Bronchial epithelial cell (primary cell): ENCODE measurements around the gene ZNF608. TPM values are rescaled to one million over a fixed set of nuclear protein-coding genes. Genes with fewer than 3 reads are reported as not detected.

ENCODE experiments used
- DNase-seq: peaks from one replicate; pipeline ENCODE4 v3.0.0-alpha.2; 2010; ENCODE audit warnings: low read depth
- FAIRE-seq: peaks from 2 replicates; lab custom pipeline; 2011; peaks lifted over from hg19 to GRCh38; lab: Jason Lieb, UNC
- H3K27me3 ChIP-seq: 2 replicates; pipeline ENCODE4 v1.5.1; 2011; ENCODE audit warnings: low read length; ENCODE audit not compliant: control insufficient read depth, insufficient read depth
- H3K36me3 ChIP-seq: 2 replicates; pipeline ENCODE4 v1.5.1; 2011; ENCODE audit warnings: low read length; ENCODE audit not compliant: control insufficient read depth, insufficient read depth
- H3K4me3 ChIP-seq: 2 replicates; pipeline ENCODE4 v1.5.1; 2011; ENCODE audit warnings: mild to moderate bottlenecking, low read depth, low read length, control low read depth
- CTCF ChIP-seq: IDR thresholded peaks from 2 replicates; pipeline ENCODE4 v1.5.1; 2011; ENCODE audit warnings: mild to moderate bottlenecking, moderate library complexity, low read length, control low read depth, inconsistent platforms; ENCODE audit not compliant: insufficient read depth, severe bottlenecking
- total RNA-seq: library from RNA; depleted of rRNA; stranded (reverse); fragments of >200 nt; gene quantifications from 2 replicates; pipeline ENCODE4 v1.2.1, GENCODE V29; 2014

Gene ZNF608
- total RNA-seq, 1 donor from 2014 or later = 4.5 TPM

DNA sequence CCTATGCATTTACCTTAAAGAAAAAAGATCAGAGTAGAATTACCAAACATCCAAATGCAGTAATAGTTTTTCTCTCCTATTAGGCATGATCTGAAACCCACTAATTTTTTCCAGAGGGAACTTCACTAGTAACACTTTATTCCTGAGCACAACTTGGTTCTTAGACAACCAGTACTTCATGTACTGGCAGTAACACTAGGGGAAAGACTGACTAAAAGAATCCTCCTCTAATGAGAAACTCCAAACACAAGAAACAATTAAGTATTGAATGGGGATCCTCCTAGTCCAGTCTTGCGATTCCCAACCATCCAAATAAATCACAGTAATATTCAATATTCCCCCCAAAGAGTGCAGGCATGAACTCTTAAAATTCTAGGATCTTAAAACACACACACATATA is 48.9 kb downstream of the ZNF608 start:
- no peak for TF ChIP-seq CTCF
- Histone ChIP-seq H3K4me3 (no peak overlapping the region), H3K27me3 (no peaks in the 10 kb centered on the region), H3K36me3 (no peaks in the 10 kb centered on the region)
- no peak for FAIRE-seq
- DNase-seq = no peak

GRCh38 chr5:124696898-124697297 is 49.5 kb downstream of the ZNF608 start:
- FAIRE-seq = no peak
- no peak for TF ChIP-seq CTCF
- no peaks in the 10 kb centered on the region for H3K27me3 ChIP-seq
- H3K4me3 ChIP-seq = no peak overlapping the region
- no peaks in the 10 kb centered on the region for H3K36me3 ChIP-seq
- DNase-seq = no peak
